Measurements from ENCODE around the gene RIMS1.

The RIMS1 gene

DNA sequence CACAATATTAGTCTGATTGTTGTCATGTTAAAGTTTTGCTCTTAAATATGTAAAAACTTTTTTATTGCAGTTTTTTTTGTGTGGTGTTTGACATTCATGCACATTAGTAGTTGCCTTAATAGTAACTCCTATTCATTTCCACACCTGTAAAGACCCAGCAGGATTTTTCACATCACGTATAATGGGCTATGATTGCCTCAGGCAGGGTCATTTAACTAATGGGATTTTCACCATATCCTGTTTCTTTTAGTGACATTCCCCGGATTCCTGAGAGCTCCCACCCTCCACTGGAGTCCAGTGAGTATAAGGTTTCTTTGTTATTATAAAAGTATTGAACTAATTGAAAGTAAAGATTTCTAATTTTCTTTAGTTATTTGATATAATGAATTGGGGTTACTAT lies 359.2 kb downstream of the RIMS1 start:
- in situ Hi-C loops (cut with MboI; ENCODE audit: low sequenced_read_pairs, unreplicated experiment) = no loop called here
- TF ChIP-seq, protein P1, sequence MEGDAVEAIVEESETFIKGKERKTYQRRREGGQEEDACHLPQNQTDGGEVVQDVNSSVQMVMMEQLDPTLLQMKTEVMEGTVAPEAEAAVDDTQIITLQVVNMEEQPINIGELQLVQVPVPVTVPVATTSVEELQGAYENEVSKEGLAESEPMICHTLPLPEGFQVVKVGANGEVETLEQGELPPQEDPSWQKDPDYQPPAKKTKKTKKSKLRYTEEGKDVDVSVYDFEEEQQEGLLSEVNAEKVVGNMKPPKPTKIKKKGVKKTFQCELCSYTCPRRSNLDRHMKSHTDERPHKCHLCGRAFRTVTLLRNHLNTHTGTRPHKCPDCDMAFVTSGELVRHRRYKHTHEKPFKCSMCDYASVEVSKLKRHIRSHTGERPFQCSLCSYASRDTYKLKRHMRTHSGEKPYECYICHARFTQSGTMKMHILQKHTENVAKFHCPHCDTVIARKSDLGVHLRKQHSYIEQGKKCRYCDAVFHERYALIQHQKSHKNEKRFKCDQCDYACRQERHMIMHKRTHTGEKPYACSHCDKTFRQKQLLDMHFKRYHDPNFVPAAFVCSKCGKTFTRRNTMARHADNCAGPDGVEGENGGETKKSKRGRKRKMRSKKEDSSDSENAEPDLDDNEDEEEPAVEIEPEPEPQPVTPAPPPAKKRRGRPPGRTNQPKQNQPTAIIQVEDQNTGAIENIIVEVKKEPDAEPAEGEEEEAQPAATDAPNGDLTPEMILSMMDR (IDR thresholded peaks at IDR 0.05; ENCODE audit: borderline replicate concordance, control extremely low read depth, extremely low read depth, insufficient read depth, missing control alignments) = no peak
- no peak for DNase-seq (ENCODE audit: low spot score)

DNA sequence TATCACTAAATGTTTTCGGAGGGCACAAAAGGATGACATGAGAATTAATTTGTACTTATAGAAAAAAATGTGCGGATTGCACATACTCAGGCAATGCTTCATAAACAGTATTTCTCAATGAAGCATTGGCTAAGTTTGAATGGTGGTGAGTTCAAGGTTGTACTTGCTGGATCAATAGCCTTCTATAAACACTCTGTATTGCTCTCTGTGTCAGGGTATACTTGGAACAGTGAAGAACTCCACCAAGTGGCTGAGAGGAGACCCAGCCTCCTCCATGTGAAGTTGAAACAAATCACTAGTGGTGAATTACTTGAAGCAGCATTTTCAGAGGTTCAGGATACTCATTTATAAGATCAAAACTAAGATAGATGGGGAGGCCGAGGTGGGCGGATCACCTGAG lies 360.6 kb downstream of the RIMS1 start:
- no peak for DNase-seq (ENCODE audit: low spot score)
- in situ Hi-C loops (cut with MboI; ENCODE audit: low sequenced_read_pairs, unreplicated experiment) = no loop called here
- TF ChIP-seq, protein P1 (IDR thresholded peaks at IDR 0.05; ENCODE audit: borderline replicate concordance, control extremely low read depth, extremely low read depth, insufficient read depth, missing control alignments) = no peak

DNA sequence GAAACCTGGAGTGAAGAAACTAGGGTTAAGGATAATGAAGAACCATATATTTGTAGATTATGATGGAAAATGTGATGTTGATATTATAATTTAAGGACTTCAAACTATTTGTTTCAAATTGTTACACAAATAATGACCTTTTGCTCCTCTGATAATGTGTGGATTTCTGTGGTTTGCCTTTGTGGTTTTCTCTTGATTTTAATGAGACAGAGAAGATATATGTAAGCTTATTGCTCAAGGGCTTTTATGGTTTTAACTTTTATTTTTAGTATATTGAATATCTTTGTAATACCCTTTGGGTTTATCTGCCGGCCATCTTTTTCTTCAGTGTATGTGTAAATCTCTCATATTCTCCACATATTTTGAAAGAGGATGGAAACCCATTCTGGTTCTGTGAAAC lies 362.3 kb downstream of the RIMS1 start:
- no peak for DNase-seq (ENCODE audit: low spot score)
- TF ChIP-seq, protein P1 (IDR thresholded peaks at IDR 0.05; ENCODE audit: borderline replicate concordance, control extremely low read depth, extremely low read depth, insufficient read depth, missing control alignments) = no peak
- in situ Hi-C loops (cut with MboI; ENCODE audit: low sequenced_read_pairs, unreplicated experiment) = no loop called here

DNA sequence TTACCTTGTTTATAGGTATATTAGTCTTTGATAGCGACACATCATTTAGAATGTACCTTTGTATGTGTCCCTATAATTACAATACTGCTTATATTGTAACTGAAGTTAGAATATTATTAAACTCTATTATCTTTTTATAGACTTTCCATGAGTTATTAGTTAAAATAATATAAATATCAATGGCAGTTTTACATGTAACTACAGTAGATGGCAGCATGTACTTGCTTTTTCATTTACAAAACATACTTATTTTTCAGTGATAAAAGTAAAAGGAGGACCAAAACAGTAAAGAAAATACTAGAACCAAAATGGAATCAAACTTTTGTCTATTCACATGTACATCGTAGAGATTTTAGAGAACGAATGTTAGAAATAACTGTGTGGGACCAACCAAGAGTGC lies 364.3 kb downstream of the RIMS1 start:
- DNase-seq (ENCODE audit: low spot score) = no peak
- in situ Hi-C loops (cut with MboI; ENCODE audit: low sequenced_read_pairs, unreplicated experiment) = no loop called here
- TF ChIP-seq, protein P1 (IDR thresholded peaks at IDR 0.05; ENCODE audit: borderline replicate concordance, control extremely low read depth, extremely low read depth, insufficient read depth, missing control alignments) = no peak

DNA sequence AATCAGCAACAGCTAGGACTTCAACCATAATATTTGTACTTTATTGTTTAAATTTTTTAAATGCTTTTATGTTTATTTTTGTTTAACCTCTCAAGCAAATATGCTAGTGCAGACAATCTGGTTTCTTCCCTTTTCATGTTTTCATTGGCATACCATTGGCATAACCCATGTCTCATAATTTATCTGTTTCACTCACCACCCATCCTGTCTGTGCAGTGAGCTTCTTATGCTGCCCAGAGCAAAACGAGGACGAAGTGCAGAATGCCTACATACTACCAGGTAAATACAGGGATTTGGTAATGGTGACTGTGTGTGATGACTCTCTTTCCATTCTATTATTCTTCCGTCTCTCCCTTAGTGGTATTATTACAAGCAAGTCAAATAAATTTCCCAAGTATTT lies 374.1 kb downstream of the RIMS1 start:
- in situ Hi-C loops (cut with MboI; ENCODE audit: low sequenced_read_pairs, unreplicated experiment) = no loop called here
- no peak for DNase-seq (ENCODE audit: low spot score)
- TF ChIP-seq, protein P1 (IDR thresholded peaks at IDR 0.05; ENCODE audit: borderline replicate concordance, control extremely low read depth, extremely low read depth, insufficient read depth, missing control alignments) = no peak

DNA sequence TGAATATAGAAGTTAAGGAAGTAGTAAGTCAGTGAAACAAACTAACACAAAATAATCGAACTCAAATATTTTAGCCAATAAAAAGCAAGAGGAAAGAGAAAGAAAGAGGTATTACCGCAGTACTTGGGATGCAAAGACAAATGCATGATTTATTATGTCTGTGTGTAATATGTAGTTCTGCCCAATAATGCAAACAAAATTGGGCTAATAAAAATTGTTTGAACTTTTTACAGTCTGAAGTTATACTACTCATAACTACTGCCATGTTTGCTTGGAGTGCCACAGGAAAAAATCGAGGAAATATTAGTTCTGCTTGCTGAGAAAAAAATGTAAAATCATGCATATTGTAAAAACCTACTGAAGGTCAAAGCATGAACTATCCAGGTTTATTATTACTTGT lies 375.2 kb downstream of the RIMS1 start:
- in situ Hi-C loops (cut with MboI; ENCODE audit: low sequenced_read_pairs, unreplicated experiment) = no loop called here
- DNase-seq (ENCODE audit: low spot score) = no peak
- TF ChIP-seq, protein P1 (IDR thresholded peaks at IDR 0.05; ENCODE audit: borderline replicate concordance, control extremely low read depth, extremely low read depth, insufficient read depth, missing control alignments) = no peak

DNA sequence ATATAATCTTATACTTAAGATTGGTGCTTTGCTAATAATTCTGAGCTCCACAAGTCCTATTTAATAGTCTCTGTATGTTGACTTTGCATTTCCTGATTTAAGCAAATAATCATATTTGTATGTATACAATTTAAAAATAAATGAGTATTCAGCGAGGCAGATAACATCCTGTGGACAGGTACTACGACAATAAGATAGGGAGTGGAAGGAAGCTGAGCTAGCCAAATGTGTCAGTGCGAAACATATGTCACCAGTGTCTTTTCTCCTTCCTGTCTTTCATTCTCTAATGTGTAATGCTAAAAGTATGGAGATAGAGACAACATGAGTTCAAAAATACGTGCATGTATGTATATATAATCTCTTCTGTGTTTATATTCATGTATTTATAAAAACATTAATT lies 375.9 kb downstream of the RIMS1 start:
- TF ChIP-seq, protein P1 (IDR thresholded peaks at IDR 0.05; ENCODE audit: borderline replicate concordance, control extremely low read depth, extremely low read depth, insufficient read depth, missing control alignments) = no peak
- in situ Hi-C loops (cut with MboI; ENCODE audit: low sequenced_read_pairs, unreplicated experiment) = no loop called here
- DNase-seq (ENCODE audit: low spot score) = no peak

Measured in GM13976 (cell line).